Activated T-cell treated with anti-CD3 and anti-CD28 coated beads for 24 hours (primary cell): Measurements from ENCODE around the gene OTUB2.

ENCODE experiments used
- DNase-seq: peaks from one replicate; pipeline ENCODE4 v3.0.0-alpha.2; 2020; ENCODE audit warnings: low read depth

Gene OTUB2

DNA sequence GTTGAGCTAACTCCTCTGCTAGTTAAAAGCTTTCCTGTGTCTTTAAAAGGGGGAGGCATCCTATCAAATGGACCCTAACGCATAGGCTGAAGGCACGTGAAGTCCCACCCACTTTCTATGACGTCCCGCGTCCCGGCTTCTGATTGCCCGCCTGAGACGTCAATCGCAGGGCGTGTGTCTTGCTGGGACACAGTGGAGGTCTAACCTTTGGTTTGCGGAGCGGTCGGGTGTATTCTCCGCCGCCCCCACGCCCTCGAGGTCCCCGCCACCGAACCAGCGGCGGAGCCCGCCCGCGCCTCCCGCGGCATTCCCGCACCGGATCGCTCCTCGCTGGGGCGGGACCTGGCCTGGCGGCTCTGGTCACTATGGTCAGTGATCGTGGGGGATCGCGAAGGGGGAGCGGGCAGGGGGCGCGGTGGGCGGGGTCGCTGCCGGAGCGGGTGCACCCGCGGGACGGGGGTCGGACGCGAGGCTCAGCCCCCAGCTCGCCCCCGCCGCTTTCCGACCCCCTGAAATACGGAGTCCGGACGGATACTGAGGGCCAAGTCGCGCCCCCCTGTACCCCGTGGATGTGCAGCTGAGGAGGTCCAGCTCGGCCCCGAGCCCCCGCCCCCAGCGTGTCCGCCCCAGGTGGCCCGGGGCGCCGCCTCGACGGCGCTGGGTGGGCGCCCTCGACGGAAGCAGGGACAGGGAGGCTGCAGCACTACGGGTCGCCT lies at the start of gene OTUB2:
OTUB2 (plus strand) TSS at position 168 of the 716 bp plus-strand sequence; CDS start at position 366, 198 bp downstream.
- DNase-seq, result peak; percentile 95

GRCh38 chr14:93976477-93977057 lies 49.6 kb upstream of the OTUB2 start, which contains the start of gene ASB2:
Gene ASB2 (minus strand): TSS chr14:93976570. CDS start chr14:93964539, 12,031 bp downstream.
- no peak for DNase-seq

- DNase-seq, result no peak
These were observed 49.0 kb upstream of the OTUB2 start for GRCh38 chr14:93977171-93977570.

DNA sequence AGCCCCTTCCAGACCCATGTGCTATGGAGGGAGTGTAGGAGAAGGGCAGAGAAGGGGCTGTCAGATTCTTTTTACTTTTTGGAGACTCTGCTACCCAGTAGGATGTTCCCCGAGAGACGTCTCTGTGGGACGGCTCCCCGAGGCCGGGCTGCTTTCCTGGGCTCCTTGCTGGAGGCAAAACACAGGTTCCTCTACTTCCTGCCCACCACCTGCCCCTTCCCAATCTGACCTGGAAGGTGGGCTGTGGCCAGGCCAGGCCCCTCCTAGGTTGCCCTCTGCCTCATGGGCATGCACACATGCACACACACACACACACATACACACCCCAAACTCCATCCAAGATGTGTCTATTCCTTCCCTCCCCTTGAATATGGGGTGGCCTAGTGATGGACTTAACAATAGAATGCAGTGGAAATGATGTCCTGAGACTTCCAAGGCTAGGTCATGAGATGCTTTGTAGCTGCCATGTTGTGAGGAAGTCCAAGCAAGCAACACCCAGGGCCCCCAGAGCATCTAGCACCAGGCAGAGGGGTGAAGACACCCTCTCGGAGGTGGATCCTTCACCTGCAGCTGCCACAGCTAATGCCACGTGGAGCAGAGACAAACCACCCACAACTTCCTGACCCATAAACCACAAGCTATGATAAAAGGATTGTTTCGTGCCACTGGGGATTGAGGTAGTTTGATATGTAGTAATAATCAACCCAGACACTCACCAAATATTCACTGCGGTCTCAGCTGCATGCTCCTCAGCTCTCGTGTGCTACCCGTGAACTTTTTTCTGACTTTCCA lies 48.2 kb upstream of the OTUB2 start:
- peak; percentile 76 for DNase-seq

DNA sequence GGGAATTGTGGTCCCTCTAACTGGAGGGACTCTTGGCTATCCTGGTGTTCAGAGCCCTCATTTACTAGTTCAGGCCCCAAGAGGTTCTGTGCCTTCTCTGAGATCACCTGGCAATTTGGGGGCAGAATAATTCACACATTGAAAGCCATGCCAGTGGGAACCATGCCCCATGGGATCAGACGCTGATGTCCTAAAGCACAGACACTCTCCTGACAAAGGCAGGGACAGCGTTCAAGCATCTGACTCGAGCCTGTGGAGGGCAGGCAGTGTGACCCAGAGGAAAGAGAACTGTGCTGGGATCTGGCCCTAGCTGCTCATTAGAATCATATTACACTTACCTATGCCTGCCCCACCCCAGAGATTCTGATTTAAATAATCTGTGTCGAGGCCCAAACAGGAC lies 47.4 kb upstream of the OTUB2 start:
- DNase-seq, result no peak

DNA sequence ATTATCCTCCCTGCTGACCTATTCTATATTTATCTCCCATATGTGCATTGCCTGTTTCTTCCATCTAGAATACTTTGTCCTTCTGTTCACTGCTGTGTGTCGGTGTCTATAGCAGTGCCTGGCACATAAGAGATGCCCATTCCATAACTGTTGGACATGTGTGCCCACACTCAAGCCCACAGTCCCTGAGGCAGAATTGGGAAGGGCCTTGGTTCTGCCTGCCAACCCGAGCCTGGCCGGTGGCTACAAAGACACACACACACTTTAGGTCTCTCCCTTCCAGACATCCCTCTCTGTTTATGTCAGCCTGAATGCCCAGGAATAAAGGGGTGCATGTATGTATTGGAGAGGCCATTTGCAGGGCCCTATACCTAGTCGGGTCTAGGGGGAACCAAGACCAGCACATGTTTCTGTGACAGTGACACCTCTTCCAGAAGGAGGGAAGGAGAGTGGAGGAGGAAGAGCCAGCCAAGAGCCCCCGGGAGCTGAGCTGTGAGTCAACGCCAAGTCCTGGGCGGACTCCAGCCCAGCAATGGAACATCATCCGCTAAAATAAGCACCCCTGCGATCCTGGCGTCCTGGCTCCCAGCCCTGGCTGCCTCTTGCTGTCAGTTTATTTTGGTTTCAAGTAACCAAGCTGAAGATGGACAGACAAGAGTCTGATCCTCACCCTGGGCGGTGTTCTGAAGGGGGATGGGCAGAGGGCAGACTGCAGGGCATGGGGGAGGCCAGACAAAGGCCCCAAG lies 45.5 kb upstream of the OTUB2 start:
- DNase-seq, result no peak

- no peak for DNase-seq
These were observed 44.6 kb upstream of the OTUB2 start for GRCh38 chr14:93981316-93982229.

DNA sequence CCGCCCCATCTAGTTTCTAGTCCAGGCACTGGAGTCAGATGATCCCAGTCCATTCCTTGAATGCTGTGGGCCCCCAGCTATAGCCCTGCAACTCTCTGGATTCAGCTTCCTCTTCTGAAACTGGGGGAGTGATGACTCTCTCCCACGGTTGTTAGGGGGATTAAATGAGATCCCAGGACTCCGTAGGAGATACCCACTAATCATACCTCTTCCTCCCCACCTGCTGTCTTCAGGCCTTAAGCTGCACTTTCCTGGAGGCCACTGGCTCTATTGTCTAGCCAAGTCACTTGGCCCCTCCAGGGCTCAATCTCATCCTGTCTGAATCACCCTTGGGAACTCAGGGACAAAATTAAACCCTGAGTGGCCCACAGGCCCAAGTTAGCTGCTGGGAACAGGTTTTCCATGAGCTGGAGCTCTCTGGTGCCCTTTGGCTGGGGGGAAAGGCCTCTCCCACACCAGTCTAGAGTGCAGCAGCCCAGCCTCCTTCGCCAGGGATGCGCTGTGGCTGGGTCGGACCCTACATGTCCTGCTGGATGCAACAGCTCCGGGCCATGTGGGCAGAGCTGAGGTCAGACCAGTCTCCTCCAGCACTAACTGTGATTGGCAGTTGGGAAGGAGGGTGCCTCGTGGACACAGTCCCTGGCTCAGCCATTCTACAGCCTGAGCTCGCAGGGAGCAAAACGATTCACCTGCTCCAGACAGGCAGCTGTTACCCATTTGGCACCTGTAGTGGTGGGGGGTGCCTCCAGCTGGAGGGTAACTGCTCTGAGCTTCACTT lies 43.7 kb upstream of the OTUB2 start:
- no peak for DNase-seq

DNA sequence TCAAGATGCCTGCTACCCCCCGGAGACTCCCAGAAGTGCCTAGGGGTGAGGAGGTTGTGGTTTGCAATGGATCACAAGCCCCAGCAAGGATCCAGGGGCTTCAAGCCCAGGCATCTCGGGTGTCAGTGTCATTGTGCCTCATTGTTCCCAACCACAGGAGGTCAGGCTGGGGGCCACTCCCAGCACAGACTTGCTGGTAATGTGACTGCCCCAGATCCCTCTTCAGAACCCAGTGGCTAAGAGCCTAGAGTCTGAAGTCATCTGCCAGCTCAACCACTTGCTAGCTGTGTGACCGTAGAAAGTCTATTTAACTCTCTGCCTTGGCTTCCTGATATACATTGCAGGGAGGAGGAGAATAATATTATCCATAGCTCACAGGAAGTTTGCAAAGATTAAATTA lies 42.1 kb upstream of the OTUB2 start:
- DNase-seq, result no peak

DNA sequence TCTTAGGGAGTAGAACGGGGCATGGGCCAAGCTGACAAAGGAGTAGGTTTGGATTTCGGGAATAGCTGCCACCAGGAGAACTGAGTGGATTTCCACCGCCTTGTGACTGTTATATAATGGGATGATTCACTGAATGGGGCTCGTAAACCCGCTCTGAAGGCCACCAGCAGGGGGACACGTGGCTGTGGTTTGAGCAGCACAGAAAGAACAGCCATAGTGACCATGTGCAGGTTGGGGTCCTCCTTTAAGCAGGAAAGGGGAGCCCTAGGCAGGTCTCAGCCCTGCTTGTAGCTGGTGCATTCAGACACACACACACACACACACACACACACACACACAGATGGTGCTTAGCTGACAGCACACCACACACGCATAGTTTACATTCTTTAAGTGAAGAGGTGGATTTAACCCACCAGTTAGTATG lies 41.1 kb upstream of the OTUB2 start:
- no peak for DNase-seq

DNA sequence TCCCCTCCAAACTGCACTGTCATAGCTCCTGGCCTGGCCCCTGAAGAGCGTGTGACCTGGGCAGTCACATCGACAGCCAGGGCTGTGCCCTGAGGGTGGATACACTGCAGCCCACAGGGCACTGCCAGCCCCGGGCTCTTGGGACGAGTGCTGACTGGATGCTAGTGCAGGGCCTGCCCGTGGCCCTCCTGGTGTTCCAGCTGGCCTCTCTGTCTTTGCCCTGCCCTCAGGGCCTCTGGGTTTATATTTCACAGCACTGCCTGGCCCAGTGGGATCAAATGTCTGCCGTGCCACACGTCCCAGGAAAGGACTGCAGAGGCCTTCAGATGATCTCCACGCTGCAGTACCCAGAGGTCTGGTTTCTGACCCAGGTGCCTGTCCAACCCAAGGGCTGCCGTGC lies 39.2 kb upstream of the OTUB2 start:
- no peak for DNase-seq

GRCh38 chr14:93987376-93987775 lies 38.8 kb upstream of the OTUB2 start:
- no peak for DNase-seq

- no peak for DNase-seq
These were observed 38.2 kb upstream of the OTUB2 start for GRCh38 chr14:93987815-93988476.

- DNase-seq, result no peak
These were observed 36.2 kb upstream of the OTUB2 start for GRCh38 chr14:93989939-93990338.

DNA sequence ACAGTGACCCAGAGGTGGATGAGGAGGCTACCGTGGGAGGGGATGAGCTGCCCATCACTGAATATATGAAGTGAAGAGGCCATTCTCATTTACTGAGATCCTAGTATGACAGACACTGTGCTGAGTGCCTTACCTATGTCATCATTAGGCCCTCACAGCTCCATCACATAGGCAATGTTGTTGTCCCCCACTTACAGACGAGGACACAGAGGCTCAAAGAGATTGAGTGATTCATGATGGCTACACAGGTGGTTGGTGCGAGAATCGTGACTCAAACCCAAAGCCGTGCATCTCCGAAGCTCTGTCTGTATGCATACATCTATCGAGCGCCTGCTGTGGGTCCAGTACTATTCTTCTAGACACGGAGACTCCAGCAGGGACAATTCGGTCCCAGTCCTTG lies 34.9 kb upstream of the OTUB2 start:
- DNase-seq, result no peak

- no peak for DNase-seq
These were observed 34.5 kb upstream of the OTUB2 start for GRCh38 chr14:93991649-93992048.

- DNase-seq, result no peak
These were observed 32.8 kb upstream of the OTUB2 start for GRCh38 chr14:93993382-93993781.

GRCh38 chr14:93994919-93995682 lies 31.0 kb upstream of the OTUB2 start:
- peak; percentile 65 for DNase-seq

DNA sequence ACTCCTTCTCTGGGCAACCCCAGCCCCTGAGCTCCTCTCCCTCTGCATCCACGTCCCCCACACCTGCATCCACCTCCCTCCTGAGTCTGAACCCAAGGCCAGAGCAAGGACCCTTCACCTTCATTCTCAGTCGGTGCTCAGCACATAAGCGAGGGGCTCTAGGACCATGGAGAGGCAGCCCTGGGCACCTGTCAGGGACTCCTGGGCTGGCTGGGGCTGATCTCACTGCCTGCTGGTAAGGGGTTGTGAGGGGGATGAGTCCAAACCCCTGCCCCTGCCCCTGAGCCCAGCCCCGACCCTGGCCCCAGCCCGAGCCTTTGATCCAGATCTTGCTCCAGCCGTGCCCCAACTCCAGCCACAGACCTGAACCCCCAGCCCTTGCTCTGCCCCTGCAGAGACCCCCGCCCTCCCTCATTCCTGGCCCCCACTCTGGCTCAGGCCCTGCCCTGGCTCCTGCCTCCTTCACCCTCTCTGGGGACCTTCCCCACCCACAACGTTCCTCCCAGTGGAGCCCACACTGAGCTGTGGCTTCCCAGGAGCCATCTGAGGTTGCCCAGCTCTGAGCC lies 29.9 kb upstream of the OTUB2 start:
- DNase-seq, result no peak
